ENCODE data around the gene EPHA8.

DNA sequence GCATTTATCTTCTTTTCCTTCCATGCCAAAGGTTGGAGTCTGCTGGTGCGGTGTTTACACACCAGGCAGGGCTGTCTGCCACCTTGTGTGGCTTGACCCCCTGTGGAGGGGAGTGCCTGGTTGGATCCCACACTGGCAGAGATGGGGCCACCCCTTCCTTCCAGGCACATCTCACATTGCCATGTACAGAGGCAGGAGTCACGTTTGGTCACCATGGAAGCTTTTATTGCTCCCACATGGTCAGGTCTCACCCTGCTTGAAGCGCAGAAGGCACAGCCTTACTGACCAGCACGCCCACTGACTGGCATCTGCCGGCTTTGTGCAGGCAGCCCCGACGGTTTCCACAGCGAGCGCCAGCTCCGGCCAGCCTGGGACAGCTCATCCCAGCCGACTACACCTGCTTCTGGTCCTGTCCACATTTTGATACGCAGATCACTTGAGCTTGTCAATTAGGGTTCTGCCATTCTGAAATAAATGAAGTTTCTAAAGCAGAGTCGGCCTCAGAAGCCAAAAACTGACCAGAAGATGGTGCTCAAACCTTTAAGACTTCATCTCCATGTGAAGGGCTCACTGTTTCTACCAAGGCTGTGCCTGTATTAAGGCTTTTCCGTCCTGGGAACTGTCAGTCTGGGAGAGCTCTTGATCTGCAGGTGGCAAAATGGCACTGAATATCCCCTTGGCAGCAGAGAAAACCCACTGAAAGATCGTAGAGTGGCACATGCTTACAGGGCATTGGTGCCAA, 35.6 kb upstream of the EPHA8 start:
- no peak for TF ChIP-seq SUZ12 (IDR thresholded peaks at IDR 0.05)
- TF ChIP-seq ZNF384 (IDR thresholded peaks at IDR 0.05) = no peak
- no peak for TF ChIP-seq CTBP1 (IDR thresholded peaks at IDR 0.05; ENCODE audit: borderline replicate concordance)
